Skeletal muscle tissue (tissue), 5 donors: ENCODE measurements around the gene TNFRSF1A. TPM values are rescaled to one million over a fixed set of nuclear protein-coding genes. Genes with fewer than 3 reads are reported as not detected.

Experiments
- H3K27ac ChIP-seq: one replicate; pipeline ENCODE4 v1.7.0; 2013; ENCODE audit warnings: mild to moderate bottlenecking, low read depth, low read length, inconsistent platforms
- H3K27me3 ChIP-seq, 3 donors: one replicate each; pipeline ENCODE4 v1.7.0; 2013; ENCODE audit warnings: low read length in 3 of 3; ENCODE audit not compliant: control insufficient read depth in 3 of 3, insufficient read depth in 3 of 3
- H3K36me3 ChIP-seq, 3 donors: one replicate each; pipeline ENCODE4 v1.7.0; 2013; ENCODE audit warnings: low read length in 3 of 3; ENCODE audit not compliant: control insufficient read depth in 3 of 3, insufficient read depth in 3 of 3
- H3K4me1 ChIP-seq, 3 donors: one replicate each; pipeline ENCODE4 v1.7.0; 2013; ENCODE audit warnings: low read length in 3 of 3, mild to moderate bottlenecking in 3 of 3; ENCODE audit not compliant: control insufficient read depth in 3 of 3, insufficient read depth in 3 of 3
- H3K4me3 ChIP-seq, 3 donors: one replicate each; pipeline ENCODE4 v1.7.0; 2013; ENCODE audit warnings: low read length in 3 of 3
- H3K9ac ChIP-seq, 3 donors: one replicate each; pipeline ENCODE4 v1.7.0; 2013; ENCODE audit warnings: low read length in 3 of 3, mild to moderate bottlenecking in 3 of 3, moderate library complexity in 2 of 3, low read depth in 1 of 3
- H3K9me3 ChIP-seq, 3 donors: one replicate each; pipeline ENCODE4 v1.7.0; 2013; ENCODE audit warnings: low read length in 3 of 3; ENCODE audit not compliant: control insufficient read depth in 3 of 3
- small RNA-seq: library from RNA; depleted of rRNA; stranded (forward); fragments of <200 nt; gene quantifications from one replicate; pipeline ENCODE3, GENCODE V24; 2014
- total RNA-seq: library from RNA; depleted of rRNA; stranded (reverse); fragments of >200 nt; gene quantifications from one replicate; pipeline ENCODE4 v1.2.3, GENCODE V29; 2014
- donor health status: Osteomylitis.

The TNFRSF1A gene
- total RNA-seq, 1 donor from 2014 or later, result 47.5 TPM

GRCh38 chr12:6280053-6280469, 61.8 kb downstream of the TNFRSF1A start:
- no peak overlapping the region for H3K27ac ChIP-seq
- no peak overlapping the region for H3K4me3 ChIP-seq
- H3K36me3 ChIP-seq, result no peaks in the 10 kb centered on the region
- peak overlapping the region in 1 of 3 donors; percentile 33 for H3K9ac ChIP-seq
- peaks cover 17 to 29% (median 26%) of the 10 kb centered on the region in 3 donors for H3K4me1 ChIP-seq
- no peaks in the 10 kb centered on the region for H3K9me3 ChIP-seq
- no peaks in the 10 kb centered on the region for H3K27me3 ChIP-seq

- Histone ChIP-seq H3K9ac (peak overlapping the region in 1 of 3 donors; percentile 54), H3K4me1 (peaks cover 19 to 29% (median 26%) of the 10 kb centered on the region in 3 donors), H3K27me3 (no peaks in the 10 kb centered on the region), H3K27ac (no peak overlapping the region), H3K4me3 (no peak overlapping the region), H3K36me3 (no peaks in the 10 kb centered on the region), H3K9me3 (no peaks in the 10 kb centered on the region)
Measured at GRCh38 chr12:6279631-6280030, 62.2 kb downstream of the TNFRSF1A start.

DNA sequence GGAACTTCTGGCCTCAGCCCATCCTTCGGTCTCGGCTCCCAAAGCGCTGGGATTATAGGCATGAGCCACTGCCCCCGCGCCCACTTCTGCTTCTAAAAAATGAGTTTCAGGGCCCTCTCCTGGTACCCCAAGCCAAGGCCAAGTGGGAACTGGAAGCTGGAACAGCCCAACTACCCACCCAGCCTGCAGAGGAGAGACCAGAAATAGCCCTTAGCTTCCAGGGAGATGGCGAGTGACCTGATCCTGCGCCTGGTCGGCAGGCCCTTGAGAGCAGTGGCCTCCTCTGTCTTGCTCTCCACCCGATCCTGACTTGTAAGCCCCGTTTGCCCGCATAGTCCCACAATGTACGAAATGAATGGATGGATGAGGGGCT, 62.6 kb downstream of the TNFRSF1A start:
- H3K27ac ChIP-seq, result no peak overlapping the region
- H3K27me3 ChIP-seq, result no peaks in the 10 kb centered on the region
- peak overlapping the region in 2 of 3 donors; percentile 45 to 58 for H3K4me3 ChIP-seq
- no peaks in the 10 kb centered on the region for H3K9me3 ChIP-seq
- peaks cover 23 to 32% (median 30%) of the 10 kb centered on the region in 3 donors for H3K4me1 ChIP-seq
- H3K36me3 ChIP-seq, result no peaks in the 10 kb centered on the region
- H3K9ac ChIP-seq, result peak overlapping the region in 1 of 3 donors; percentile 54

Small RNA genes within 50 kb of the gene (small RNA-seq; reads per million reads assigned to genes)
- not detected for gene RN7SL391P

Other genes with a start within 250 kb of the TNFRSF1A start
- 58.5 TPM for gene VWF, start 217.4 kb downstream of the TNFRSF1A start, total RNA-seq
- gene CD9, start 141.7 kb downstream of the TNFRSF1A start, total RNA-seq, result 62.6 TPM
- gene PLEKHG6, start 31.4 kb downstream of the TNFRSF1A start, total RNA-seq, result 0.52 TPM
- gene SCNN1A, start 33.5 kb upstream of the TNFRSF1A start, total RNA-seq, result not detected
- 11.0 TPM for gene LTBR, start 42.1 kb upstream of the TNFRSF1A start, total RNA-seq
- gene CD27, start 102.9 kb upstream of the TNFRSF1A start, total RNA-seq, result not detected
- gene TAPBPL, start 110.0 kb upstream of the TNFRSF1A start, total RNA-seq, result 4.2 TPM
- 2.6 TPM for gene VAMP1, start 128.6 kb upstream of the TNFRSF1A start, total RNA-seq
- 141 TPM for gene MRPL51, start 151.2 kb upstream of the TNFRSF1A start, total RNA-seq
- 23.0 TPM for gene NCAPD2, start 152.0 kb upstream of the TNFRSF1A start, total RNA-seq
- 5,507 TPM for gene GAPDH, start 192.4 kb upstream of the TNFRSF1A start, total RNA-seq
- 8.9 TPM for gene IFFO1, start 214.0 kb upstream of the TNFRSF1A start, total RNA-seq
- 6.3 TPM for gene NOP2, start 226.2 kb upstream of the TNFRSF1A start, total RNA-seq